ENCODE measurements around the gene RAP1GAP2.

DNA sequence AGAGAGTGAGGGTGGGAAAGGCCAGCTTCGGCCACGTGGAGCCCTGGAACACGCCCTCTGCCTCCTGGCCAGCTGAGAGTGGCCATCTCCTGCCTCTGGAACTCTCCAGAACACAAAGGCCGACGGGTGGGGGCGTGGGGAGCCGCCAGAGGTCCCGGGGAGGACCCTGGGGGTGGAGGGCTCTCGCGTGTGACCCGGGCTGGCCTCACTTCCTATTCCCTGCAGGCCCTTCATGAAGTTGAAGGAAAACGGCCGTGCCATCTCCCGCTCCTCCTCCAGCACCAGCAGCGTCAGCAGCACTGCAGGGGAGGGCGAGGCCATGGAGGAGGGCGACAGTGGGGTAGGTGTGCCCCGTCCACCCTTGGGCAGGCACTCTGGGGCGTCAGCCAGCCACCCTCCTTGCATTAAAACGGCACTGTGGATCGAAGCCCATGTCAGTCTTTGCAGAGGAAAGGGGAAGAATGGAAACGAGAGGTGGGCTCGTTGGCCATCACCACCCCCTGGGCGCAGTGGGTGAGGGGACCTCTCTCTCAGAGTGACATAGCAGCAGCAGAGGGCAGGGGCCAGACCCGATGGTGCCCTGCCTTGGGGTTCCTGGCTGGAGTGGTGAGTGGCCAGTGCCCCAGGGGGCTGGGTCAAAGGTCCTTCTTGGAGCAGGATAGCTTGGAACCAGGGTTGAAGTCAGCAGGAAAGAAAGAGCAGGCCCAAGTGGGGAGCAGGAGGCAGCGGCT is 230.1 kb downstream of the RAP1GAP2 start:
- no peak for TF ChIP-seq POLR2A (IDR thresholded peaks at IDR 0.05)
- TF ChIP-seq, protein P1, sequence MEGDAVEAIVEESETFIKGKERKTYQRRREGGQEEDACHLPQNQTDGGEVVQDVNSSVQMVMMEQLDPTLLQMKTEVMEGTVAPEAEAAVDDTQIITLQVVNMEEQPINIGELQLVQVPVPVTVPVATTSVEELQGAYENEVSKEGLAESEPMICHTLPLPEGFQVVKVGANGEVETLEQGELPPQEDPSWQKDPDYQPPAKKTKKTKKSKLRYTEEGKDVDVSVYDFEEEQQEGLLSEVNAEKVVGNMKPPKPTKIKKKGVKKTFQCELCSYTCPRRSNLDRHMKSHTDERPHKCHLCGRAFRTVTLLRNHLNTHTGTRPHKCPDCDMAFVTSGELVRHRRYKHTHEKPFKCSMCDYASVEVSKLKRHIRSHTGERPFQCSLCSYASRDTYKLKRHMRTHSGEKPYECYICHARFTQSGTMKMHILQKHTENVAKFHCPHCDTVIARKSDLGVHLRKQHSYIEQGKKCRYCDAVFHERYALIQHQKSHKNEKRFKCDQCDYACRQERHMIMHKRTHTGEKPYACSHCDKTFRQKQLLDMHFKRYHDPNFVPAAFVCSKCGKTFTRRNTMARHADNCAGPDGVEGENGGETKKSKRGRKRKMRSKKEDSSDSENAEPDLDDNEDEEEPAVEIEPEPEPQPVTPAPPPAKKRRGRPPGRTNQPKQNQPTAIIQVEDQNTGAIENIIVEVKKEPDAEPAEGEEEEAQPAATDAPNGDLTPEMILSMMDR (IDR thresholded peaks at IDR 0.05): no peak

Data from Peyer's patch (tissue), 4 donors.